Astrocyte of the hippocampus (primary cell): ENCODE measurements around the gene ERVH48-1.
"Not testable (repeated sequence)": the region's sequence is repeated elsewhere in the genome, so short reads cannot be mapped to it uniquely, and the experiment has no call there.

Experiments used
- DNase-seq: peaks from one replicate; pipeline ENCODE4 v3.0.0; 2011; ENCODE audit warnings: low read depth, low spot score

The ERVH48-1 gene

GRCh38 chr21:42925114-42925926 lies at the start of gene ERVH48-1:
TSS of gene ERVH48-1 (minus strand) at chr21:42925630. CDS start at chr21:42919006, 6,624 bp downstream.
- DNase-seq: no peak

DNA sequence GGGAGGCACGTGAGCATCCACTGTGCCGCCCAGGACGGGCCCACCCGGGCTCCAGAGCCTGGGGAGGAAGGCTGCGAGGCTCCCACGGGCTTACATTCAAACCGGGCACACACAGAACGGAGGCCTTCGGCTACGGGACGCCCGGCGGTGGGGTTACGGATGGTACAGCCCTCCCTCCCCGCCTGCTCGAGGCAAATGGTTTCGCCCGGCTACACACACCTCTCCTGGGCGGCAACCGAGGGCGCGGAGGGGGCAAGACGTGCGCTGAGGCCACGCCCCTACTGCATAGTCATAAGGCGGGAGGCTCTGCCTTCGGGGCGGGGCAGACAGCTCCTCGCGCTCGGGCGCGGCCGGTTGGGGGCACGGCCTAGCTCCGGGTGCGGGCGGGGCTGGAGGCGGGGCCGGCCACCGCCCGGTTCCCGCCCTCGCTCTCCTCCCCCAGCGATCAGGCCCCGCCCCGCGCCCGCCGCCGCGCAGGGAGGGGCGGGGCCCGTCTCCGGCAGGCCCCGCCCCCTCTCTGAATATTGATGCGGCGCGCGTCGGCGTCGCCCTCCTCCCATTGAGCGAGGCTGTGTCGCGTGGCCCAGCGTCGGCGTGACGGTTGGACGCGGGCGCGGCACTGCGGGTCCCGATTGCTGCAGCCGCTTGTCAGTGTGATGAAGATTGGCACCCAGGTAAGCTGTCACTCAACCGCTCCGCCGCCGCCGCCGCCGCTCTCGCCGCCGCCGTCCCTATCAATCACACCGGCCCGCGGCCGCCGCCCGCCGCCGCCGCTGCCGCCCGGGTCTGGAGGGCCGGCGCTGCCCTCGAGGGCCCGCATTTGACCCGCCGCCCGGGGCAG lies 48.8 kb upstream of the ERVH48-1 start, which contains the start of gene PKNOX1:
PKNOX1 (plus strand) TSS at position 572 of the 841 bp plus-strand sequence. CDS start 29,820 bp downstream, outside the sequence.
- DNase-seq: peak; percentile 100

DNA sequence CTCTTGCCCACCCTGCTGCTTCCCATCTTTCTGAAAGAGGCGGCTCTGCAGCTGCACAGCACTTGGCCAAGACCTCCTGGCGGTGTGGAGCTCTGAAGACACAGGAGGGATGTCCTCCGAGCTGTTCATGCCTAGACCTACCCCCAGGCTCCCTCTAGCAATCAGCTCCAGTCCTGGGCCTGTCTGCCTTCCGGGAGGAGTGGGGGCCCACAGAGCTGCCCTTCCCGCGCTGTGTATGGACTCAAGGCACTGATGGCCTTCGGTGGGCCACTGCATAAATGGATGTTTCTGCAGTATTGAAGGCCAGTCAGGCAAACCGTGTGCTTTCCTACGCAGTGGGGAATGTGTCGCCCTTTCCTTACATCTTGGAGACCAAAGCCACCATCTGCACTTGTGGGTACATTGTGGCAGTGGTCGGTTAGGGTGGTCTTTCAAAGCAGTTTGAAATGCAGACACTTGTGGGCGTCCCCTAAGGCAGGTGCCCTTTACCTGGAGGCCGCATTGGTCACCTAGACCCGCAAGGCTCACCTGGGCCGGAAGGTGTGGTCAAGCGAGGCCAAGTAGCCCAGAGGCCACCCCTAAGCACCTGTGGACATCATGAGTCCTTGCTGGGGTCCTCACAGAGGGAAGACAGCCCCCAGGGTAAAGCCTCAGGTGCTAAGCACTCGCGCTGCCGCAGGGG lies 48.0 kb upstream of the ERVH48-1 start:
- no peak for DNase-seq

DNA sequence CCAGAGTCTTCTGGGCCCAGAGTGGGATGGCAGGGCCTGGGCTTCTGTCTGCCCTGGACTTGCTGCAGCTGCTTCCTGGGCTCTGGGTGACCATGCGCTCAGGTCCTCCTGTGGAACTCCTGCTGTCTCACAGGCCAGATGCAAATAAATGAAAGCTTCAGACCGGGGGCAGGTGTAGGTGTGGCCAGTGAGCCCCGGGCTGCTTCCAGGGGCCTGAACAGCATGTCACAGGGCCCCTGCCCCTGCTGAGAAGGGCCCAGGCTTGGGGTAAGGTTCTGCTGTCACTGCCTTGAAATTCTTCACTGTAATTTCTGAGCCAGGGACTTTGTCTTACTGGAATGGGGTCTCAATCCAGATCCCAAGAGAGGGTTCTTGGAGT lies 46.5 kb upstream of the ERVH48-1 start:
- no peak for DNase-seq

GRCh38 chr21:42970946-42971653 lies 45.7 kb upstream of the ERVH48-1 start:
- no peak for DNase-seq

GRCh38 chr21:42969193-42969600 lies 43.8 kb upstream of the ERVH48-1 start:
- DNase-seq: no peak

GRCh38 chr21:42967616-42968015 lies 42.2 kb upstream of the ERVH48-1 start:
- not testable (repeated sequence) for DNase-seq

GRCh38 chr21:42965211-42965560 lies 39.8 kb upstream of the ERVH48-1 start:
- no peak for DNase-seq

DNA sequence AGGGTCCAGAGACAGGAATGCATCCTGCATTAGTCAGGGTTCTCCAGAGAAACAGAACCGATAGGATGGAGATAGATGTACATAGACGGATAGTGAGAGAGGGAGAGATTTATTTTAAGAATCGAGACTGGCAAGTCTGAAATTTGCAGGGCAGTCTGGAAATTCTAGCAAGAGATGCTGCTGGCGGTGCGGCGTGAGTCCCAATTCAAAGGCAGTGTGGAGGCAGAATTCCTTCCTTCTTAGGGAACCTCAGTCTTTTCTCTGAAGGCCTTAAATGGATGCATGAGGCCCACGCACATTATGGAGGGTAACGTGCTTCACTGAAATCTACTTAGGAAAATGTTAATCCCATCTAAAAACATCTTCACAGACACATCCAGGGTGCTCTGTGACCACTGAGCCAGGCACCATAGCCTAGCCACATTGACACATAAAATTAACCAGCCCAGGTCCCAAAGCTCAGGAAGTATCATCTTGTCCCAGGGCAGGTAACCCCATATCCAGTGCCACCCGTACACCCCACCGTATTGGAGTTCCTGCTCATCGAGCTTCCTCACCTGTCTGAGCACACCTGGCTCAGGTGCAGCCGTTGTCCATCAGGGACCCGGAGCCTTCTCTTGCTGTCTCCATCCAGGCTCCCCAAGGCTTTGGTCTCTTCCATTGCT lies 39.2 kb upstream of the ERVH48-1 start:
- DNase-seq: no peak

DNA sequence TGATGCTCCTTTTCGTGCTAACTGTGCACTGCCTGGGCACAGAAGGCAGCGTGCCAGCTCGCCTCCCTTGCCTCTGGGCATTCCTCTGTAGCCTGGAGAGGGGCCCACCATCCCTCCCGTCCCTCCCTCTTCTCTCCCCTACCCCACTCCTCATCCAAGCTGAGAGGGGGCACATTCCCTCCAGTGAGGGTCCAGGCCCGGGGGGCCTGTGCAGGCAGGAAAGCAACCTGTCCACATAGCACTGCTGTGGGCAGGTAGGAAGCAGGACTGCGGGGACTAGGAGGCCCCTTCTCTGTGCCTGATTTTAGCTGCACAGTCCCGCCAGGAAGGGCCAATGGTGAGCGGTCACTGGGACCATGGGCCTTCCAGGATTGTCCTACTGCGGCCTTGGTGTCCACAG lies 38.7 kb upstream of the ERVH48-1 start:
- DNase-seq: no peak

GRCh38 chr21:42962380-42963007 lies 37.1 kb upstream of the ERVH48-1 start:
- peak; percentile 7 for DNase-seq

DNA sequence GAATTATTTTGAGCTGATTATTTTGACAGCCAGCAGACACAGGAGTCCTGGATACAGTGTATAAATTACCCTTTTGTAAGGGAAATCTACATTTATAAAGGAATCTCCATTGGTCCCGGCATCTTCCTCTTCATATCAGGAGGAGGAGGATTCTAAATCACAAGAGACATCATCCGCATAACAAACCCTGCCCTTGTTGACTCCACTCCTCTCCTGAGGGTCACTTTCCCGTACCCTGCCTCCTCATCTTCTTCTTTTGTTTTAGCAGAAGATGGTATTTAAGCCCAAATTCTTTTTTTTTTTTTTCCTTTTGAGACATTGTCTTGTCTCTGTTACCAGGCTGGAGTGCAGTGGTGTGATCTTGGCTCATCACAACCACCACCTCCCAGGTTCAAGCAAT lies 34.3 kb upstream of the ERVH48-1 start:
- DNase-seq: no peak

GRCh38 chr21:42958122-42958521 lies 32.7 kb upstream of the ERVH48-1 start:
- not testable (repeated sequence) for DNase-seq

DNA sequence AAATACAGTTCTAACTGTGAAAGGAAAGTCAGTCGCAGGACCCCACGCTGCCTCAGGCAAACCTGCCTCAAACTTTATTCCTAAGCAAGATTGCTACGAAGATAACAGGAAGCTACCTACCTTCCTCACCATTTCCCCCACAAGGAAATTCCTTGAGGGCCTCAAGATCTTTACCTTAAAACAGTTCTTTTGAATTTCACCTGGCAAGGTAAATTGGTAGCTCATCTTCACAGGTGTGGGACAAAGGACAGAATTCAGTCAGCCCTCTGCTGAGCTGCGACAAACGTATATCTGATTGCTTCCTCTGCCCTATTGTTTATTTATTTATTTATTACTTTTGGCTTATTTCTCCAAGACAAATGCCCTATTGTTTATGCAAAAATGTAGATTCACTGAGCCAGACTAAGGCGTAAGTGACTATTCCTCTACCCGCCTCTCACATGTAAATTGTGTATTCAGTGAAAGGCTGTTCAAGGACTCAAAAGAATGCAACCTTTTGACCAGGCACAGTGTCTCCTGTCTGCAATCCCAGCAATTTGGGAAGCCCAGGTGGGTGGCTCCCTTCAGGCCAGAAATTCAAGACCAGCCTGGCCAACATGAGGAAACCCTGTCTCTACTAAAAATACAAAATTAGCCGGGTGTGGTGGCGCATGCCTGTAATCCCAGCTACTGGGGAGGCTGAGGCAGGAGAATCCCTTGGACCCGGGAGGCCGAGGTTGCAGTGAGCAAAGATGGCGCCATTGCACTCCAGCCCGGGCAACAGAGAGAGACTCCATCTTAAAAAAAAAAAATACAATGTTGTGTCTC lies 31.6 kb upstream of the ERVH48-1 start:
- DNase-seq: no peak

DNA sequence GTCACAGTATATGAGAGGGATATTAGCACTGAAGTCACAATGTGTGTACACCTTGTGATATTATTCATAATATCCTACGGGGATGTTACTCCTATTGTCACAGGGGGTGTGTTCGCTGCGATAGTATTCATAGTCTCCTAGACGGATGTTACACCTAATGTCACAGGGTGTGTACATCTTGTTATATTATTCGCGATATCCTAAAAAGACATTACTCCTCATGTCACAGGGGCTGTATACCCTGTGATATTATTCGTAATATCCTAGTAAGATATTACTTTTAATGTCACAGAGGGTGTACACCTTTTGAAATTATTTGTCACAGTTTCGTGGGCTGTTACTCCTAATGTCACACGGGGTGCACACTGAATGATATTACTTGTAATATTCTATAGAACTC lies 25.8 kb upstream of the ERVH48-1 start:
- not testable (repeated sequence) for DNase-seq

DNA sequence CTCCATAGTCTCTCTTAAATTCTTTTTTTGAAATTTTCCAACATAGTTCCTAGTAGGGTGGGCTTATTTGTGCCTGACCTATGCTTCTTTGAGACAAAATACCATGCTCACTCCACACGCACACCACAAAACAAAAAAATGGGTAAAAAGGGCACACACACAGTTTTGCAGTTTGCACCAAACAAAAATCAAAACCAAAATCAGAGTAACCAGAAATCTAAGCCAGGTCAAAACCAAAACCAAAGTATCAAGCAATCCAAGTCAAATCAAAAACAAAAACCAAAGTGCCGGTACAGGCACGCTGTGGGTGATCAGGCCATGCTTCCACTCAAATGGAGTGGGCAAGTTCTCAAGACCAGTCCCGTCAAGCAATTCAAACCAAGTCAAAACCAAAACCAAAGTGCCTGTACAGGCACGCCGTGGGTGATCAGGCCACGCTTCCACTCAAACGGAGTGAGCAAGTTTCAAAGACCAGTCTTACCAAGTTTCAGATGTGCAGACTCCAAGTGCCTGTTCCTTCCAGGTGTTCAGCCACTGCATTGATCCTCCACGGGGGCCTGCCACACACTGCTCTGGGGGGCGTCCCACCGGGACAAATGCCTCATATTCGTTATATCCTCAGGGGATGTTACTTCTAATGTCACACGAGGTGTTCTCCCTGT lies 23.8 kb upstream of the ERVH48-1 start:
- DNase-seq: not testable (repeated sequence)

DNA sequence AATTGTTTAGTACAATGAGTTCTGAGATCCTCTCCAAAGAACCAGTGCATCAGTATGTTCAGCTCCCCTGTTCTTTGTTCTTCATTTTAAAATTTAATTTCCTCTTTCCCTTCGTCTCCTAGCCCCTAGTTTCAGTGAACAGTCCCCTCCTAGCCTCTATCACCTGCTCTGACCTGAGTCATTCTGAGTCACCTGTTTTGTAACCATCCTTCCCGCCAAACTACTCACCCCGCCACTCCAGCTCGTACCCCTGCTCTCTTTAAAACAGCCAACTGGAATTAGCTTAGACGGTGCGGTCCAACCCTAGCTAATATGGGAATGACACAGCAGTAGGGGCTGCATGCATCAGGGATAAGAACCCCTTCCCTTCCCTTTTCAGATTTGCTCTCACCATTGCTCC lies 16.8 kb upstream of the ERVH48-1 start:
- DNase-seq: no peak

- no peak for DNase-seq
These were observed 16.3 kb upstream of the ERVH48-1 start for GRCh38 chr21:42941696-42942085.
